Sciatic nerve (tissue), 2 donors: ENCODE data around the gene TNRC18. TPM values are rescaled to one million over a fixed set of nuclear protein-coding genes. Genes with fewer than 3 reads are reported as not detected.
"Not testable (repeated sequence)": the region's sequence is repeated elsewhere in the genome, so short reads cannot be mapped to it uniquely, and the experiment has no call there.

Experiments
- ATAC-seq: fragments of 200-7000 bp; cut with Tn5 transposase; one replicate; pipeline ENCODE4 v1.9.1; 2020; ENCODE audit warnings: mild to moderate bottlenecking, moderate library complexity
- DNase-seq: peaks from one replicate; pipeline ENCODE4 v3.0.0-alpha.2; 2020; ENCODE audit warnings: low spot score
- intact Hi-C: fragments of 100-400 bp; cut with DNase I; formaldehyde crosslinking; loops from one replicate; pipeline ENCODE4 v1.14.2; 2022
- total RNA-seq: library from RNA; stranded (reverse); fragmentation: NEBNext Ultra II Directional; extraction: Animal tissue kit (Norgen Biotek cat#: 25700); gene quantifications from one replicate; pipeline ENCODE4 v1.2.1, GENCODE V29; 2021
- donor health status: DM: no; HTN: no; CAD: no.
- donor health status: DM: no; HTN: no; CAD: no.

The TNRC18 gene
- total RNA-seq, 1 donor from 2014 or later: 107 TPM

DNA sequence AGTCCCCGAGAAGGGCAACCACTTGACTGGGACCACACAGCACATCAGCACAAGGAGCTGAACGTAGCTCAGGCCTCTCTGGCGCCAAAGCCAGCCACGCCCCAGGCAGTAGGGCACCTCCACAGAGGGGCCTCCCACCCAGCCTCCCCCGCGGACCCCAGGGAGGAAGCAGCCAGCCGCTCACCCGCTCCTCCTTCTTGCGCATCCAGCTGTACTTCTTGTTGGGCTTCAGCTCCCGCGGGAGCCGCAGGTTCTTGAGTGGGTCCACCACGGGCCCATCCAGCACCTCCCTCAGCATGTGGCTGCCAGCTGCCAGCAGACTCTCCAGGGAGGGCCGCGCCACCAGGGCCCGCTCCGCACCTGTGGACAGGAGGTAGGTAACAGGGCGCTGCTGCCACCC lies 61.2 kb downstream of the TNRC18 start:
- ATAC-seq (no peak), DNase-seq (no peak)
- intact Hi-C loops: no loop called here

DNA sequence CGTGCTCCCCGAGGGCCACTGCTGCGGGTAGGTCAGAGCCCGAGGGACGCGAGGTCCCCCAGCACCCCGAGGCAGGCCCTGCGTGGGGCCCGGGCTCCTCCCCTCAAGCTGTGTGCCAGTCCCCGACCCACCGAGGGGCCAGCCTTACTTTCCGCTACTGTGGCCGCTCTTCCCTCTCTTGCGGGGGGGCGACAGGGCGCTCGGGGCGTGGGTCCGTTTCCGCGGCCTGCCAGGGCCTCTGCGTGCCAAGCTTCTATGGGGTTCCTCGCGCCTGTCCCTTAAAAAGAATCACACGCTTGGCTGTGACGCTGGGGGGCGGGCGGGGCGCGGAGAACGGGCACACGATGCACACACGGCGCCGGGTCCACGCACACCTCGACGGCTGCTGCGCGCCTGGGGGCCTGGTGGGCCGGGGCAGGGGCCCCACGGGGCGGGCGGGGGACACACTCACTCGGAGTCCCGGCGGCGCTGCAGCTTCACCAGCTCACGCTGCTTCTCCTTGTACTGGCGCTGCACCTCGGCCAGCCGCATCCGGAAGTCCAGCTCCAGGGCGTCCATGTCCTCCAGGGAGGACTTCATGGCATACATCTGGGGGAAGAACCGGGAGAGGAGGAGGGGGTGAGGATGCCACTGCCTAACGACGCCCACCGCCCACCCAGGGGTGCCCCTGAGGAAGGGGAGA lies 62.0 kb downstream of the TNRC18 start:
- intact Hi-C loops: no loop called here
- ATAC-seq: no peak
- DNase-seq: no peak

DNA sequence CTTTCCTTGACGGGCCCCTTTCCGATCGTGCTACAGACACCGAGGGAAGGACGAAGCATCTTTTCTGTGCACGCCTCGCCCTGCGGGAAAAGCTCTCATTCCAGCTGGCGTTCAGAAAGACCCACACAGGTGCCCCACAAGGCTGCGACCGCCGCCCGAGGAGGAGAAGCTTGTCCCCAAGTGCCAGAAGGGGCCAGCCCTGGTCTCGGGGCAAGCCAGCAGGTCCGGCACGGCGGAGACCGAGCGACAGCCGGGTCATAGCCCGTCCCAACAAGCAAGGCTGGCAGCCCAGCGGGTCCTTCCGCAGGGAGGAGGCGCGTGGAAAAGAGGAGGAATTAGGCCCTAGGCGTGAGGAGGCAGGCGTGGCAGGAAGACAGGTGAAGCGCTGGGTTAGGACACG lies 62.7 kb downstream of the TNRC18 start:
- DNase-seq: no peak
- no peak for ATAC-seq
- intact Hi-C loops: no loop called here

DNA sequence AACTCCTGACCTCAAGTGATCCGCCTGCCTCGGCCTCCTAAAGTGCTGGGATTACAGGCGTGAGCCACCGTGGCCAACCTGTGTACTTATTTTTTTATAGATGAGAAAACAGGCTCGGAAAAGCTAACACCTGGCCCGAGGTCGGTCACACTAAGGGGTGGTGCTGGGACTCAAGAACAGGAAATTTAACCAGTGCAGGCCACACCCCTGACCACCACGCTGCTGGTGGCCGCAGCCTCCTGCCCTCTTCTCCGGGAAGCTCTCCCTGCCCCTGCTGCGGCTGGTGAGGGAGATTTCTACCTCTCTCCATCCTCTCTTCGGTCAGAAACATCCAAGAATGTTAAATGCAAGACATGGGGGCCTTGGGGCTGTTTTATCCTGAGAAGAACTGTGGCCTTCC lies 63.2 kb downstream of the TNRC18 start:
- DNase-seq (no peak), ATAC-seq (no peak)
- intact Hi-C loops: no loop called here

DNA sequence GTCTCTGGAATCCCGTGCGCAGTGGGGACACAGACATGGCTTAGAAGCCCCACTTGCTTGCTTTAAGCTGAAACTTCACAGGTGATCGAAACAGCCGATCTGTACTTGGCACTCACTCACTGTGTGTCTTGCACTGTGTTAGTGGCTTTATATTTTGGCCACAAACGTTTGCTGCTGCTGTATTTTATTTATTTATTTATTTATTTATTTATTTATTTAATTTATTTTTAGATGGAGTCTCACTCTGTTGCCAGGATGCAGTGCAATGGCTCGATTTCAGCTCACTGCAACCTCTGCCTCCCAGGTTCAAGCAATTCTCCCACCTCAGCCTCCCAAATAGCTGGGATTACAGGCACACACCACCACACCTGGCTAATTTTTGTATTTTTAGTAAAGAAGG lies 63.6 kb downstream of the TNRC18 start:
- ATAC-seq, DNase-seq, intact Hi-C loops: not testable (repeated sequence)

DNA sequence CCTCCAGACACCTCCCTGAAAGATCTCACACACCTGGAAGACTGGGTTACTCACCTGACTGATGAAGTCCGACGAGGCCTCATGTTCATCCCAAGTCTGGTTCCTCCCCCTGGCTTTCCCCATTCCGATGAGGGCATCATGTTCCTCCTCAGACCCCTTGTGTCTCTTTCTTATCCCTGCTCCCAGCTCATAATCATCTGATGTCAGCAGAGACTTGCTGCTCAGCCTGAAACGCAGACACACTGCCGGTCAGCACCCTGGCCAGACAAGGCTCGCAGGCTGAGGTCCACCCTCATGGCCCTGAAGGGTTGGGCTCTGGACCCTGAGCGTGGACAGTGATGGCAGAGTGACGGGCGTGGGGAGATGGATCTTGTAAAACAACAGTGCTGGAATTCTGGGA lies 64.3 kb downstream of the TNRC18 start:
- no peak for ATAC-seq
- DNase-seq: no peak
- intact Hi-C loops: no loop called here

DNA sequence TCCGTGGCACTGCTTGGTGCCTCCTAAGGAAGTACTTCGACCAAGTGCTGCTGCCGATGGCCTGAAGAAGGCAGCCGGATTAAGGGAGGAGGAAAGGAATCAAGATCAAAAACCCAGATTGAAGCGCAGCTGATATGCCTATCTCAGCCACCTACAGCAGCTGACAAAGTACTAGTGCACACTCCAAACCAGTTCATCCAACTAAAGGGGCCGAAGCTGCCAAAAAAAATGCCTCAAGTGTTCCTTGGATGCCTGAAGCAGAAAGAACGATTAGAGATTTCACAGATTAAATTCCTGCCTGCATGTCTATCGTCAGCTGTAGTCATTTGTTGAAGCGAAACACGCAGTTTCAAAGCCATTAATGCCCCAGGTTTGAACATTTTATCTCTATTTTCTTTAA lies 65.7 kb downstream of the TNRC18 start:
- ATAC-seq (no peak), DNase-seq (no peak)
- intact Hi-C loops: no loop called here

DNA sequence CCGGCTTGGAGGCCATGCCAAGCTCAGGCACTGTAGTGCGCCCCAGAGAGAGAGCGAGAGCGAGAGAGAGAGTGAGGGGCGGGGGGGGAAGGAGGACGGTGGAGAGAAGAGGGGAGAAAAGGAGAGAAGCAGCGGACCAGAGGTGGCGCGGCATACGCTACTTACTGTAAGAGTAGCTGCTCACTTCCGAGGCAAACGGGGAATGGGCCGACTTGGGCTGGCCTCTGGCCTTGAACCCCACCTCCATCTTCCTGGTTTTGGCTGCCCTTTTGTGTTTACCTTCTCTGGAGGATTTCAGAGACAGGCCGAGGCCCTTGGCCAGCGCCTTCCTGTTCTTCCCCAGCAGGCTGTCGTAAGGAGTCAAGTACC lies 66.9 kb downstream of the TNRC18 start:
- no peak for DNase-seq
- no peak for ATAC-seq
- intact Hi-C loops: no loop called here

DNA sequence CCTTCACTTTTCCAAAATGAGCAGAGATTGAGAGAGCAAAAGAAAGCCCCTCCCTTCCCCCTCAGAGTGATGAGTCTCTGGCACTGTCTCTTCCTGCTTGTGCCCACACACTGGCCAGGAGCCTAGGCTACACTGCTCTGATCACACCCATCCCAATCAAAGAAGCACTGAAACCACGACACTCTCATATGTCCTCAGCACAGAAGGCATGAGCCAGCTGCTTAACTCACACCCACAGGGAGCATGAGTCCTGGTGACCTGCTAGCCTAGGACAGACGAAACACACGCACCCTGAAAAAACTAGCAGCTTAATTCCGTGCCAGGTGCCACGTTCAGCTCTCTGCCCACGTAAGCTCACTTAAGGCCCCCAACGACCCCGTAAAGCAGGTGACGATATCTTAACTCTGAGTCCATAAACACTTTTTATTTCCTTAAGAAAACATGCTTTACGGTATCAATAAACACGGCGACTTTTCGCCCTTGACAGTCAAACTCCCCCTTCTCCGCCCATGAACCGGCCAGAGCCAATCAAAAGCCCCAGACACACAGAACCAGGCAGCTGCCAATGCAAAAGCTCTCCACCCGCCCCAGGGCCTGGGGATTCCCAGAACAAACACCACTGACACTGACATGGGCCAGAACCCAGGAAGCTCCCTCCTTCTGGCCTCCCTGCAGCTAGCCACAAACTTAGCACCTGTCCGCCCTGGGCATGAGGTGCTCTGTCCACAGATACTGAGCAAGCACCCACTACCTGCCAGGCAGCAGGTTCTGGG lies 69.0 kb downstream of the TNRC18 start:
- intact Hi-C loops: no loop called here
- ATAC-seq: peak; percentile 53

DNA sequence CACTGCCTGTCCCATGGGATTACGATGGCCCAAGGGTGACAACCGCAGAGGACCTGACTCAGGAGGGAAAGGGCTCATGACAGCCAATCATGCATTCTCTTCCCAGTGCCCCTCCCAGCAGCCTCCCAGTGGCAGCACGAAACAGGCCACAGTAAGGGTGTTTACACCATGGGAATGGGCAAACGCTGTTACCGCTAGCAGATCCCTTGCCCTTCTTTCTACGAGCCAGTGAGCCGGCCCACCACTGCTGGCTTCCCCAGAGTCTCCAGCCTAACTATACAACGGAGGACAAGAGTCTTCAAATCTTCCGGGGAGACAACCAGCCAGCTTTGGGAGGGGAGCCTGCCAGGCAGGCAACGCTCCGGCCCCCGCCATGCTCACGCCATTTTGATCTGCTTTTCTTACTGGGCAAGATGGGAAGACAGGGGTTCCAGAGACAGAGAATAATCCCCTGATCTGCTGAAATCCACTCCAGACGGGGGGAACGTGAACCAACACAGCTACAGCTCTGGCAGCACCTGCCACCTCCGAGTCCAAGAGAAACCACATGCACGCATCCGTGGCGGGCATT lies 71.1 kb downstream of the TNRC18 start:
- intact Hi-C loops: no loop called here
- DNase-seq (peak; percentile 48), ATAC-seq (no peak)

More for the DNA sequence above, 69.0 kb downstream of the TNRC18 start:
- no peak for DNase-seq

DNA sequence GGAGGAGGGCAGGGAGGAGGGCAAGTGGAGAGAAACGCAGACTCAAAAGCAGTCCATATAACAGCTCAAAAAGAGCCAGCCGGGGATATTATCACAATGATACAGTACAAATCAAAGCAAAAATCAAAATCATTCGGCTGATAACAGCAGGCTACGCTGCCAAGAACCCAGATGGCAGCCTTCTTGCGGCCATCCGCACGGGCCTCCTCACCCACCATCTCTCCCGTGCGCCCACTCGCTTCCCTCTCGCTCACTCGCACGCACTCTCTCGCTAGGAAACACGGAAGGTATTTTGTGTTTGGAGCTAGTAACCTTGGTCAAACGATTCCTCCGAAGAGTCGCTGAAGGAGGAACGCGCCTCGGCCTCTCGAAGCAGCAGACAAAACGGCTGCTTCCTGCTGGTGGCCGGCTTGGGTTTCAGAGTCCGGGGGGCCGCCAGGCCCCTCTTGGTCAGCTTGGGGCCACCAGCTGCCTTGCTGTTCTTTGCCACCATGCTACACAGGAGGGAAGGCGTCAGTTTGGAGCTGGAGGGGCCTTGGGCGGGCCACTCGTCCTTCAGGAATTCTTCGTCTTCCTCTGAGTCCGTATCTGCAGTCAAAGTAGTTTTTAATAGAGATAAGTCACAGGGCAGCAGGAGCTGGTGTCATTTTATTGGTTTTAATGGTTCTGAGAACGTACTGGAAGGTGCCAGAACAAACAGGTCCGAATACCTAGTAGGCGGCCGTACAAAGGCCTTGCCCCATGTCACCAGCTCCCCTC lies 71.9 kb downstream of the TNRC18 start:
- intact Hi-C loops: no loop called here
- ATAC-seq (no peak), DNase-seq (no peak)

DNA sequence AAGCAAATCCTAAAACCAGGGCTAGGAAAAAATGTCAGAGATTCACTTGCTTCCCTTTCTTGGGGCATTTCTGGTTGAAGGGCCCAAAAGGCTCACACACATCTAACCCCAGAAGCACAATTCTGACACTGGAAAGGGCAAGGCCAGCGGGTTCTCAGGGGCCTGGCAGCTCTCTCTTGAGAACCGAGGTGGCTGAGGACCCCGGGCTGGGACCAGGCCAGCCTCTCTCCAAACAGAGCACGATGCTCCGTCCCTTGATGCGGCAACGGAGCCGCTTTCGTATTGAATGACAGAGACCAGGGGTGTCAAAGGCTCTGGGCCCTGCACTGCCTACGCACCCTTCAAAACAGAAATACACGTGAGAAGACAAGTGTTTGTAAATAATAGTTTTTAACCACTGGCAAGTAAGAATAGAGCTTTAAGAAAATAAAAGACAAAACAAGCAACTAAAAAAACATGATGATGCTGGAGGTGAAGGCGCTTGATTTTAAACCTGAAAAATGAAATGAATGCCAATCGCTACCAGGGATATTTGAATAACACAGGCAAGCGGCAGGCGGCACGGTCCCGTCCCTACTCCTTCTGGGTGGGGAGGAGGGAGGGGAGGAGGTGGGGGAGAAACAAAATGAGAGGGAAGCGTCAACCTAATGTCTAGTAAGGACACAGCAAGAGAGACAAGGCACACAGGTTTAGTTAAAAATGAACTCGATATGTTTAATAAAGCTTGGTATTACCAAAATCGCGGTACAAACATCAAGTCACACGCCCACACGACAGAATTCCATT lies 72.8 kb downstream of the TNRC18 start:
- ATAC-seq: no peak
- DNase-seq: no peak
- intact Hi-C loops: no loop called here

DNA sequence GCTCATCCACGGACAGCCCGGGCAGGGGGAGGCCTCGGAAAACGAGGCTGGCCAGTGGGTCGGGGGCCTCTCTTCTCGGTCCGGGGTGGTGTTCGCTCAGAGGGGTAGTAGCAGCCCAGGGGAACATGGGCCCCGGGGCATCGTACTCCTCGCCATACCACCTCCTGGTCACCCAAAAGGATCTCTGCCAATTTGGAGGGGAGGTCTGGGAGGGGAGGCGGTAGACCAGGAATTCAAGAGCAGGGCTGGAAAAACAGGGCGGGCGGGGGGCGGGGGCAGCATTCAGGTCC lies 73.5 kb downstream of the TNRC18 start:
- intact Hi-C loops: no loop called here
- DNase-seq (no peak), ATAC-seq (no peak)

DNA sequence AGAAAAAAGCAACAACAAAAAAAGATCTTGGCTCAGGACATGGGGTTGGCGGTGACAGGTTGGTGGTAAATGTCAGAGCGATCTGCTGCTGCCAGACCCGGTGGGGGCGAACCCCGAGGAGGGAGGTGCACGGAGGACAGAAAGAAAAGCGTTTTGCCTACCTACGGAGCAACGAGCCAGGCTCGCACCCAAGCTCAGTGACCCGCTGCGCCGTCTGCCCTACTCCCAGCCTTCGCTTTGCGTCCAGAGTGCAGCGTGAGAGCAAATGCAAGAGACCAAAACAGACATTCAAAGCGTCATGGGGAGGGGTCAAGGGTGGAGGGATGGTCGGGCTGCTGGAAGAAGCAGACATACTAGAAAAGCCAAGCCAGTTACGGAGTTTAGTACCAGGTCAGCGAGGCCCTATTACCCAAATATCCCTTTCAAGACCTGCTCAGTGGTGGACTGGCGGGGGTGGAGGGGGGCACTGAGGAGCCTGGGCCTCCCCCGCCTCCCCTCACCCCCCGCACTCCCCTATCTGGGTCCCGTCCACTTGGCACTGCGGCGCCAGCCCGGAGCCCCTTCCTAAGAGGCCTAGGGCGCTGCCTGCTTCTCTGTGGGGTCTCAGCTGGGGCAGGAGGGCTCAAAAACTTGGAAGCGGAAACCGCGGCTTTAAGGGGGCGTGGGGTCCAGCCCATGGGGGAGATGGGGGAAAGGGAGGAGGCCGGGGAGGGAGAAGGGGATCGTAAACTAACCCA lies 74.0 kb downstream of the TNRC18 start:
- ATAC-seq: no peak
- intact Hi-C loops: no loop called here
- peak; percentile 53 for DNase-seq

DNA sequence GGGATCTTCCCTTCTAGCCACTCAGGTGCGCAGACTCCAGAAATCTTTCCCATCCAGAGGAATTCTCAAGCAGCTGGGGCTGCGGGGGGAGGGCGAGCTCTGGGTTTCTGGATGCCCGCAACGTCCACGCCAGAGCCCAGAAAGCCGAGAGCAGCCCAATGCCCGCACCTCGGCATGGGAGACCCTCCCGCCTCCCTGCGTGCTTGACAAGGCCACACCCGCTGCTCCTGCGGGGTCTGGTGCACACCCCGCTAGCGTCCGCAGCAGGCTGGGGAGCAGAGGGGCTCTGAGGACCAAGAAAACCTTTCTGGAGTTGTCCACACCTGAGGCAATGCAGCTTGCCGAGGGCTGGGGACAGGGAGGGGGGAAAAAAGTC lies 74.6 kb downstream of the TNRC18 start:
- intact Hi-C loops: no loop called here
- ATAC-seq (no peak), DNase-seq (no peak)

DNA sequence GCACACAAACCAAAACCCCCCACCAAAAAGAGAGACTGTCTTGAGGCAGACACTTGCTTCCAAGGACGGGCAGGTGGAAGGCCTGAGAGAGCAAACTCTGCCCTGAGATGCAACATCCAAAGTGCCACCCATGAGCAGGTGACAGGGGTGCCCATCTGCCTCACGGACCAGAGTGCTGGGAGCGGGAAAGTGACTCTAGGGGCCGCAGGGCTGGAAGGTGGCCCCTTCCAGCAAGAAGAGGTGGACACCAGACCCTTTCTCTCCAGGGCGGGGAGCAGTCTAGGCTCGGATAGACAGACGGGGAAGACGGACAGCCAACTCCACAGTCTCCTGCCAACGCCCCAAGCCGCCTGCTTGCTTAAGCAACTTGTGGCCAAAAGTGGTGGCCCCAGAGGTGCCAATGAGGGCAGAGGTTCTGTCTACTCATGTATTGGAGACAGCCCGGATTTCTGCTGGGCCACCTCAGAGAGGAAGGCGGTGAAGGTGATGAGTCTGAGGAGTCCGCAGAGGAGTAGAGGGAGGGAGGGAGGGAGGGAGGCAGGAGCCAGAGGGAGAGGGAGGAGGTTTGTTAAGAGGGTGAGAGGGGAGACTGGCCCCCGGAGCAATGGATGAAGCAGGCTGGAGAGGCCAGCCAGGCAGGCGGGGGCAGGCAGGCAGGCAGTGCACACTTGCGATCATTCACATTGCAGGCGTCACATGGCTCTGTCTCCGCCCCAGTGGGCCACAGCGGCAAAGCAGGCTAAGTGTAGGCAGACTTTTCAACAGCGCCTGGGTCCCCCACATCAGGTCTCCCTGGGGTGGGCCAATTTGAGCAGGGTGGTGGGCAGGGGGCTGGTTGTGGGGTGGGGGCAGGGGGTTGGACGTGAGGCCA lies 75.3 kb downstream of the TNRC18 start:
- intact Hi-C loops: no loop called here
- peak; percentile 55 for ATAC-seq
- peak; percentile 55 for DNase-seq

DNA sequence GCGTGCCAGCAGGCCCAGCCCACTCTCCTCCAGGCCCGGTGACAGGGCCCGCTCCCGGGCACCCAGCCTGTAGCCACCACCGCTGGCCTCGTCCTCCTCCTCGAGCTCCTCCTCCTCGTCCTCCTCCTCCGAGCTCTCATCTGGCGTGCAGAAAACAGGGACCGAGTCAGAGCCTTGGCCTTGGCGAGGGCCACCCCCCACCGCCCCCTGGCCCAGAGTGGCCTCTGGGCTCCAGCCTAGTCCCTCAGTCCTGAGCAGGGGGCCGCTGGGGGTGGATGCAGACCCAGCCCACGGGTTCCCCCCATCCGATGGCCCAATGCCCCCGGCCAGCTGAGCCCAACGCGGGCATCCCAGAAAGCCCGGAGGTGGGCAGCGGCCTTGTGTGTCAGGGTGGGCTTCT lies 78.0 kb downstream of the TNRC18 start:
- ATAC-seq (no peak), DNase-seq (no peak)
- intact Hi-C loops: no loop called here

DNA sequence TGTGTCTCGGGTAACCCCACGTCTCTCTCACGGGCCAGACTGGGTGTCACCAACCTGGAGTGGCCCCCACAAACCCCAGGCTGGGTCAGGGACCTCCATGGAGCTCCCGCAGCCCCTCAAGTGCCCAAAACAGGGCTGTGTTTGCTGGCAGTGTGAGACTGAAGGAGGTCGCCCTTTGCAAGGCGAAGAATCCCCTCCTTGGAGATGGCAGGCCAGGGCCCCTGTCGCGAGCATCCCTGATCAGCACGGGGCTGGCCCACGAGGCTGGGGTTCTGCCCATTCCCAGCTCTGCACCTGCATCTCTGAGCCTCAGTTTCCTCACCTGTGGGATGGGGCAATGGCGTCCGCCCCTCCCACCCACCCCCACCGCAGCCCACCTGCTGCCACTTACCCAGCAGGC lies 78.5 kb downstream of the TNRC18 start:
- DNase-seq: no peak
- no peak for ATAC-seq
- intact Hi-C loops: no loop called here
